ENCODE measurements around the gene WASF1. TPM values are rescaled to one million over a fixed set of nuclear protein-coding genes. Genes with fewer than 3 reads are reported as not detected.

The WASF1 gene
- total RNA-seq, 1 experiment from 2014 or later, result 28.6 TPM

DNA sequence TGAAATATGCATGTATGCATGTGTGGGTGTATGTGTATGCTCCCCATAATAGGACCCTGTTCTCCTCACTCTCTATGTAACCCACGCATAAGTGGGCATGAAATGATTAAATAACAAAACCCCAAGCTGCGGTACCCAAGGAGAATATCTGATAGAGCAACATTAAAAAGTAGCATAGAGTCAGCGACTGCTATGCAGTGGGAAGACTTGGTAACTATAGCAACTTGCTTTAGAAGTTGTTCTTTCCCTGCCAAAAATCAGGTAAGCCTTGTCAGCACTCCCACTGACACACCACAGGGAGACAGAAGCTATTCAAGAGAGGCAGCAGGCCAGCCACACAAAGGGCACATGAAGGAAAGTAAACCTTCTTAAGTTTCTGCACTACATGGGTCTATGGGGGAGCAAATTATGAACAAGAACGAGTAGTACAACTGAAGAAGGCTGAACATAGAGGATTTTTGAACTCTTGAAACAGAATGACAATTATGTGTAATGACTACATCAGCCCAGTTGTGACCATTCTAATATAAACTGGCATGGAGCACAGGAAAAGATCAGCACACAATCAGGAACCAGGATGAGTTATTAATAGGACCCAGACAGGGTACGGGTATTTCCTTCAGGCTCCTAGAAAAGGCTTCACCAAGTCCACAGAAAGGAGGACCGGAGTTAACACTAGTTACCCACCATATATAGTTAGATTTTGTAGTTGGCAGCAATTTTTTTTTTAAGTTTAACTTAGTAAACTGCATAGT, 111.5 kb downstream of the WASF1 start:
- no peaks in the 10 kb centered on the region for H3K9me3 Mint-ChIP-seq
- DNase-seq, result no peak
- no peak overlapping the region for H4K91ac ChIP-seq (ENCODE audit: insufficient read length, low read depth, low read length)
- no peak overlapping the region for H3K56ac ChIP-seq (ENCODE audit: insufficient read length, low read depth, low read length)
- H3K9me3 ChIP-seq (ENCODE audit: control insufficient read depth, low read depth, low read length), result no peaks in the 10 kb centered on the region
- no peak overlapping the region for H2AFZ ChIP-seq (ENCODE audit: low read length)
- H3K27ac Mint-ChIP-seq, result no peak overlapping the region
- no peaks in the 10 kb centered on the region for H3K79me1 ChIP-seq (ENCODE audit: insufficient read depth, low read depth, low read length, poor library complexity, severe bottlenecking)
- H3K4me3 Mint-ChIP-seq, result no peak overlapping the region
- H3K4ac ChIP-seq (ENCODE audit: low read depth, low read length), result no peak overlapping the region
- H3K4me1 ChIP-seq (ENCODE audit: insufficient read depth, low read length), result no peaks in the 10 kb centered on the region
- H3K27ac ChIP-seq (ENCODE audit: insufficient read length, low read depth, low read length), result no peak overlapping the region
- TF ChIP-seq, protein P1, sequence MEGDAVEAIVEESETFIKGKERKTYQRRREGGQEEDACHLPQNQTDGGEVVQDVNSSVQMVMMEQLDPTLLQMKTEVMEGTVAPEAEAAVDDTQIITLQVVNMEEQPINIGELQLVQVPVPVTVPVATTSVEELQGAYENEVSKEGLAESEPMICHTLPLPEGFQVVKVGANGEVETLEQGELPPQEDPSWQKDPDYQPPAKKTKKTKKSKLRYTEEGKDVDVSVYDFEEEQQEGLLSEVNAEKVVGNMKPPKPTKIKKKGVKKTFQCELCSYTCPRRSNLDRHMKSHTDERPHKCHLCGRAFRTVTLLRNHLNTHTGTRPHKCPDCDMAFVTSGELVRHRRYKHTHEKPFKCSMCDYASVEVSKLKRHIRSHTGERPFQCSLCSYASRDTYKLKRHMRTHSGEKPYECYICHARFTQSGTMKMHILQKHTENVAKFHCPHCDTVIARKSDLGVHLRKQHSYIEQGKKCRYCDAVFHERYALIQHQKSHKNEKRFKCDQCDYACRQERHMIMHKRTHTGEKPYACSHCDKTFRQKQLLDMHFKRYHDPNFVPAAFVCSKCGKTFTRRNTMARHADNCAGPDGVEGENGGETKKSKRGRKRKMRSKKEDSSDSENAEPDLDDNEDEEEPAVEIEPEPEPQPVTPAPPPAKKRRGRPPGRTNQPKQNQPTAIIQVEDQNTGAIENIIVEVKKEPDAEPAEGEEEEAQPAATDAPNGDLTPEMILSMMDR (conservative IDR thresholded peaks at IDR 0.05), result no peak
- no peaks in the 10 kb centered on the region for H3K79me2 ChIP-seq (ENCODE audit: insufficient read depth, low read length)
- no peak overlapping the region for H2BK5ac ChIP-seq (ENCODE audit: insufficient read length, low read length)
- H3K4me2 ChIP-seq (ENCODE audit: insufficient read depth, insufficient read length, low read length), result no peak overlapping the region
- no peaks in the 10 kb centered on the region for H3K36me3 Mint-ChIP-seq (ENCODE audit: insufficient read depth in 1 of 3, low read depth in 3 of 3)
- H2BK120ac ChIP-seq (ENCODE audit: low read depth, low read length, poor library complexity, severe bottlenecking), result no peak overlapping the region
- H4K20me1 ChIP-seq (ENCODE audit: control insufficient read depth, insufficient read depth, insufficient read length), result no peaks in the 10 kb centered on the region
- no peak overlapping the region for H2BK15ac ChIP-seq (ENCODE audit: low read depth, low read length)
- H3K18ac ChIP-seq (ENCODE audit: insufficient read length, low read depth, low read length), result no peak overlapping the region
- no peak overlapping the region for H2BK20ac ChIP-seq (ENCODE audit: low read depth, low read length, poor library complexity, severe bottlenecking)
- H4K8ac ChIP-seq (replicated peaks; ENCODE audit: insufficient read length, low read depth, low read length), result no peak overlapping the region
- H3K23me2 ChIP-seq (ENCODE audit: insufficient read length, low read depth, low read length, poor library complexity, severe bottlenecking), result no peaks in the 10 kb centered on the region
- H4K5ac ChIP-seq (ENCODE audit: insufficient read length, low read depth, low read length), result no peak overlapping the region
- no peak overlapping the region for H3T11ph ChIP-seq (ENCODE audit: low read length)
- H2BK12ac ChIP-seq (ENCODE audit: insufficient read length, low read depth, low read length), result no peak overlapping the region
- no peak overlapping the region for H2AK5ac ChIP-seq (ENCODE audit: insufficient read length, low read length)
- H3K9ac ChIP-seq (ENCODE audit: extremely low read depth, insufficient read length, low read length), result no peak overlapping the region
- no CpG with 5 or more reads among the region's 6 CpGs for WGBS (ENCODE audit: extremely low coverage, insufficient read length, low lambda C conversion rate)
- peaks cover 9 to 17% of the 10 kb centered on the region in 2 experiments for H3K4me1 Mint-ChIP-seq
- H3K27me3 ChIP-seq (ENCODE audit: insufficient read depth, low read length), result no peaks in the 10 kb centered on the region
- H3K27me3 Mint-ChIP-seq (ENCODE audit: low read depth), result no peaks in the 10 kb centered on the region; the same call in 1 of the 2 replicates
- no peak overlapping the region for H3K14ac ChIP-seq (ENCODE audit: insufficient read depth, low read length)
- H3K23ac ChIP-seq (ENCODE audit: insufficient read length, low read depth, low read length), result no peak overlapping the region

Data from H9 (cell line).